ENCODE results near the gene MRPL54. TPM values are rescaled to one million over a fixed set of nuclear protein-coding genes. Genes with fewer than 3 reads are reported as not detected.

MRPL54 gene
- total RNA-seq, 2 donors from 2014 or later: 78.9 to 86.0 TPM

- intact Hi-C loops (cut with DNase I): no loop called here
- Histone ChIP-seq H3K9me3 (no peaks in the 10 kb centered on the region), H3K4me3 (no peak overlapping the region), H3K27ac (no peak overlapping the region), H3K36me3 (replicated peaks in 1 of 2; ENCODE audit: insufficient read depth in 1 of 2, low read depth in 2 of 2) (no peaks in the 10 kb centered on the region), H3K27me3 (no peaks in the 10 kb centered on the region), H3K4me1 (peaks cover 2% of the 10 kb centered on the region)
- DNase-seq (no peak), ATAC-seq (no peak)
- WGBS, 2 donors: 71 to 78% methylated on average over 7 of the region's 7 CpGs
- TF ChIP-seq POLR2A (IDR thresholded peaks at IDR 0.05): no peak
- TF ChIP-seq CTCF (IDR thresholded peaks at IDR 0.05): no peak
Observed at GRCh38 chr19:3790941-3791340, 28.5 kb downstream of the MRPL54 start.

- no peak for ATAC-seq
- Histone ChIP-seq H3K4me1 (no peaks in the 10 kb centered on the region), H3K27me3 (no peaks in the 10 kb centered on the region), H3K9me3 (no peaks in the 10 kb centered on the region), H3K4me3 (no peak overlapping the region), H3K36me3 (replicated peaks in 1 of 2; ENCODE audit: insufficient read depth in 1 of 2, low read depth in 2 of 2) (no peaks in the 10 kb centered on the region), H3K27ac (no peak overlapping the region)
- intact Hi-C loops (cut with DNase I): no loop called here
- 63 to 68% methylated on average over 3 of the region's 3 CpGs for WGBS, 2 donors
- TF ChIP-seq POLR2A (IDR thresholded peaks at IDR 0.05) (no peak), CTCF (IDR thresholded peaks at IDR 0.05) (no peak)
- no peak for DNase-seq
Observed at GRCh38 chr19:3792114-3792513, 29.6 kb downstream of the MRPL54 start.

DNA sequence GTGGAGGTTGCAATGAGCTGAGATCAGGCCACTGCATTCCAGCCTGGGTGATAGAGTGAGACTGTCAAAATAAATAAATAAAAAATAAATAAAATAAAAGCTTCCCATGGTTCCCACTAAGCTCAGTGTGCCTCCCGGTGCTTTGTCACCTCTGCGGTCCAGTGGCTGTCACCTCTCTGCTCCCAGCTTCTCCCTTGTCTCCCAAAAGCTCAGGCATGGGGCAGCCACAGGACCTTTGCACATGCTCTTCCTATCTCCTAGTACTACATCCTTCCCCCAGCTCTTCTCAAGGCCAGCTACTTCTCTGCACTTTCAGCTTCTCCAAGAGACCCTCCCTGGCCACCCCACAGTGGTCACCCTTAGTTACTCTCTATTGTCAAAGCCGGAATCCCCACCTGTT, 31.3 kb downstream of the MRPL54 start:
- no peaks in the 10 kb centered on the region for H3K27me3 ChIP-seq
- H3K27ac ChIP-seq: no peak overlapping the region
- DNase-seq: no peak
- H3K4me3 ChIP-seq: no peak overlapping the region
- H3K36me3 ChIP-seq (replicated peaks in 1 of 2; ENCODE audit: insufficient read depth in 1 of 2, low read depth in 2 of 2): no peaks in the 10 kb centered on the region
- TF ChIP-seq POLR2A (IDR thresholded peaks at IDR 0.05) (no peak), CTCF (IDR thresholded peaks at IDR 0.05) (no peak)
- WGBS, 2 donors: 91 to 98% methylated on average over 3 of the region's 3 CpGs
- H3K4me1 ChIP-seq: no peaks in the 10 kb centered on the region
- no peaks in the 10 kb centered on the region for H3K9me3 ChIP-seq
- intact Hi-C loops (cut with DNase I): no loop called here
- ATAC-seq: no peak

DNA sequence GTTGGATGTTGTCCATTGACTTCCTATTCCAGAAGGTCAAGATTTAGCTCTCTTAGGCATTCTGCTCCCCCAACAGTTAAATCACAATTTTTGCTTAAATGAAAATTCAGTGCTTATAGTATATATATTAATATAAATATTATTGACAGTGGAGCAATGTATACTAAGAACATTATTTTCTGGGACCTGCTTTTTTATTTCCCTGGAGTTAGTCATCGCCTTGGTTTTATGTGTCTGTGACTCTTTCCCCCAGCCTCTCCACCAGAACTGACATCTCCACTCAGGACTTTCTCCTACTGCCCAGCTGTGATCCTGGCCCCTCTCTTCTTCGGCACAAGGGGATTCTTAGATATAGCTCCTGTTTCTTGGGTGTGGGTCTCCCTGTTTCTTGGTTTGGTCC, 33.9 kb downstream of the MRPL54 start:
- intact Hi-C loops (cut with DNase I): no loop called here
- Histone ChIP-seq H3K27me3 (peaks cover 0 to 3% of the 10 kb centered on the region in 2 donors), H3K36me3 (replicated peaks in 1 of 2; ENCODE audit: insufficient read depth in 1 of 2, low read depth in 2 of 2) (no peaks in the 10 kb centered on the region), H3K4me3 (no peak overlapping the region), H3K9me3 (no peaks in the 10 kb centered on the region), H3K27ac (no peak overlapping the region), H3K4me1 (peaks cover 4% of the 10 kb centered on the region)
- WGBS, 2 donors: 77 to 80% methylated on average over 2 of the region's 2 CpGs
- no peak for ATAC-seq
- no peak for DNase-seq
- no peak for TF ChIP-seq POLR2A (IDR thresholded peaks at IDR 0.05)
- no peak for TF ChIP-seq CTCF (IDR thresholded peaks at IDR 0.05)

DNA sequence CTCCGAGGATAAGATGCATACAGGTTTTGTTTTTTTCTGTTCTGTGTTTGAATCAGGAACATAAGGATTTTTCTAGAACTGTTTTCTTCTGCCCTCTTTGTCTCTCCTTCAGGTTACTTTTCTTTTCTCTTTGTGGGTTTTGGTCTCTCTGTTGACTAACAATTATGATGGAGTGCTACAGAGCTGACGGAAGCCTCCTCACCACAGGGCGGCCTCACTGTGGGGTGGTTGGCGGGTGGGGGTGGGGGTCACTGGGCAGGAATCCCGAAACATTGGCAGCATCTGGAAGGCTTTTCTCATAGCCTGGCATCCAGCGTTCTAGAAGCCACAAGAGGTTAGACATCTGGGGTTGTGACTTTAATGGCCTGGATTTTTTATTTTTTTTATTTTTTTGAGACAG, 35.7 kb downstream of the MRPL54 start:
- ATAC-seq: no peak

More for the DNA sequence above, 35.7 kb downstream of the MRPL54 start:
- intact Hi-C loops (cut with DNase I): no loop called here
- no peak for DNase-seq
- Histone ChIP-seq H3K36me3 (replicated peaks in 1 of 2; ENCODE audit: insufficient read depth in 1 of 2, low read depth in 2 of 2) (no peaks in the 10 kb centered on the region), H3K9me3 (no peaks in the 10 kb centered on the region), H3K27me3 (peaks cover 0 to 14% of the 10 kb centered on the region in 2 donors), H3K27ac (no peak overlapping the region), H3K4me1 (peaks cover 9% of the 10 kb centered on the region), H3K4me3 (no peak overlapping the region)
- no peak for TF ChIP-seq POLR2A (IDR thresholded peaks at IDR 0.05)
- TF ChIP-seq CTCF (IDR thresholded peaks at IDR 0.05): no peak
- 57 to 60% methylated on average over 6 of the region's 6 CpGs for WGBS, 2 donors
